ENCODE measurements around the gene PRKD3. TPM values are rescaled to one million over a fixed set of nuclear protein-coding genes. Genes with fewer than 3 reads are reported as not detected.
A peak's percentile ranks its signal among the peaks of the same experiment; 100 is the strongest.

PRKD3 gene
- total and polyA plus RNA-seq, 2 of the 13 experiments (the other 11 are each of a cell fraction or from before 2014, with no cell fraction given), result 11.6 to 38.4 TPM

- no peak for TF ChIP-seq SOX6 (IDR thresholded peaks at IDR 0.05)
- peak; percentile 89 for TF ChIP-seq SOX6 (CRISPR knock-in tag; IDR thresholded peaks at IDR 0.05)
- no peak for TF ChIP-seq ZNF616 (CRISPR knock-in tag; IDR thresholded peaks at IDR 0.05; ENCODE audit: low read depth)
- no peak for TF ChIP-seq MATR3 (CRISPR knock-in tag; IDR thresholded peaks at IDR 0.05)
- TF ChIP-seq ZNF761 (CRISPR knock-in tag; conservative IDR thresholded peaks at IDR 0.05), result no peak
- TF ChIP-seq FOXP1 (IDR thresholded peaks at IDR 0.05), result no peak
- TF ChIP-seq FOXP1 (CRISPR knock-in tag; IDR thresholded peaks at IDR 0.05), result peak; percentile 20; the same call in 1 of the 2 replicates
- TF ChIP-seq TEAD3 (CRISPR knock-in tag; optimal IDR thresholded peaks at IDR 0.05; ENCODE audit: borderline replicate concordance), result peak; percentile 10
- no peak for TF ChIP-seq RFX5 (IDR thresholded peaks at IDR 0.05; ENCODE audit: low read depth, low read length)
- peak; percentile 57 for TF ChIP-seq FOSL2 (CRISPR knock-in tag; IDR thresholded peaks at IDR 0.05)
- no peak for TF ChIP-seq ZNF652 (CRISPR knock-in tag; IDR thresholded peaks at IDR 0.05; ENCODE audit: borderline replicate concordance, low read depth)
- no peak for TF ChIP-seq ZNF678 (CRISPR knock-in tag; IDR thresholded peaks at IDR 0.05)
- no peak for TF ChIP-seq KAT2B (IDR thresholded peaks at IDR 0.05; ENCODE audit: borderline replicate concordance, low read depth, low read length)
- no peak for TF ChIP-seq TARDBP (CRISPR knock-in tag; IDR thresholded peaks at IDR 0.05)
- TF ChIP-seq SMARCE1 (IDR thresholded peaks at IDR 0.05; ENCODE audit: borderline replicate concordance), result no peak
- TF ChIP-seq ATF2 (CRISPR knock-in tag; IDR thresholded peaks at IDR 0.05), result no peak
- TF ChIP-seq KLF6 (CRISPR knock-in tag; IDR thresholded peaks at IDR 0.05), result no peak
- no peak for TF ChIP-seq ZNF552 (CRISPR knock-in tag; IDR thresholded peaks at IDR 0.05; ENCODE audit: borderline replicate concordance)
- no peak for TF ChIP-seq PAX8 (CRISPR knock-in tag; IDR thresholded peaks at IDR 0.05; ENCODE audit: borderline replicate concordance)
- TF ChIP-seq ZSCAN5A (CRISPR knock-in tag; IDR thresholded peaks at IDR 0.05; ENCODE audit: borderline replicate concordance), result no peak
- TF ChIP-seq MTA1 (CRISPR knock-in tag; IDR thresholded peaks at IDR 0.05; ENCODE audit: borderline replicate concordance), result no peak
- TF ChIP-seq ZNF3 (CRISPR knock-in tag; IDR thresholded peaks at IDR 0.05), result no peak
- TF ChIP-seq NR2F2 (IDR thresholded peaks at IDR 0.05; ENCODE audit: borderline replicate concordance, low read depth), result no peak
- TF ChIP-seq SOX5 (CRISPR knock-in tag; IDR thresholded peaks at IDR 0.05; ENCODE audit: borderline replicate concordance), result peak; percentile 92
- TF ChIP-seq RBFOX2 (IDR thresholded peaks at IDR 0.05; ENCODE audit: low read depth, low read length), result no peak
- TF ChIP-seq MAFG (CRISPR knock-in tag; IDR thresholded peaks at IDR 0.05), result no peak
- no peak for TF ChIP-seq KDM3A (CRISPR knock-in tag; IDR thresholded peaks at IDR 0.05; ENCODE audit: low read depth)
- TF ChIP-seq CEBPB (IDR thresholded peaks at IDR 0.05; ENCODE audit: borderline replicate concordance, low read depth, low read length), result no peak
- no peak for TF ChIP-seq MYPOP (CRISPR knock-in tag; IDR thresholded peaks at IDR 0.05)
Measured at GRCh38 chr2:37343537-37344434, 19.2 kb upstream of the PRKD3 start (continued).
